ENCODE measurements around the gene LRP3.
"Not testable (repeated sequence)": the region's sequence is repeated elsewhere in the genome, so short reads cannot be mapped to it uniquely, and the experiment has no call there.

Gene LRP3, protein sequence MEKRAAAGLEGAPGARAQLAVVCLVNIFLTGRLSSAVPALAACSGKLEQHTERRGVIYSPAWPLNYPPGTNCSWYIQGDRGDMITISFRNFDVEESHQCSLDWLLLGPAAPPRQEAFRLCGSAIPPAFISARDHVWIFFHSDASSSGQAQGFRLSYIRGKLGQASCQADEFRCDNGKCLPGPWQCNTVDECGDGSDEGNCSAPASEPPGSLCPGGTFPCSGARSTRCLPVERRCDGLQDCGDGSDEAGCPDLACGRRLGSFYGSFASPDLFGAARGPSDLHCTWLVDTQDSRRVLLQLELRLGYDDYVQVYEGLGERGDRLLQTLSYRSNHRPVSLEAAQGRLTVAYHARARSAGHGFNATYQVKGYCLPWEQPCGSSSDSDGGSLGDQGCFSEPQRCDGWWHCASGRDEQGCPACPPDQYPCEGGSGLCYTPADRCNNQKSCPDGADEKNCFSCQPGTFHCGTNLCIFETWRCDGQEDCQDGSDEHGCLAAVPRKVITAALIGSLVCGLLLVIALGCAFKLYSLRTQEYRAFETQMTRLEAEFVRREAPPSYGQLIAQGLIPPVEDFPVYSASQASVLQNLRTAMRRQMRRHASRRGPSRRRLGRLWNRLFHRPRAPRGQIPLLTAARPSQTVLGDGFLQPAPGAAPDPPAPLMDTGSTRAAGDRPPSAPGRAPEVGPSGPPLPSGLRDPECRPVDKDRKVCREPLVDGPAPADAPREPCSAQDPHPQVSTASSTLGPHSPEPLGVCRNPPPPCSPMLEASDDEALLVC

DNA sequence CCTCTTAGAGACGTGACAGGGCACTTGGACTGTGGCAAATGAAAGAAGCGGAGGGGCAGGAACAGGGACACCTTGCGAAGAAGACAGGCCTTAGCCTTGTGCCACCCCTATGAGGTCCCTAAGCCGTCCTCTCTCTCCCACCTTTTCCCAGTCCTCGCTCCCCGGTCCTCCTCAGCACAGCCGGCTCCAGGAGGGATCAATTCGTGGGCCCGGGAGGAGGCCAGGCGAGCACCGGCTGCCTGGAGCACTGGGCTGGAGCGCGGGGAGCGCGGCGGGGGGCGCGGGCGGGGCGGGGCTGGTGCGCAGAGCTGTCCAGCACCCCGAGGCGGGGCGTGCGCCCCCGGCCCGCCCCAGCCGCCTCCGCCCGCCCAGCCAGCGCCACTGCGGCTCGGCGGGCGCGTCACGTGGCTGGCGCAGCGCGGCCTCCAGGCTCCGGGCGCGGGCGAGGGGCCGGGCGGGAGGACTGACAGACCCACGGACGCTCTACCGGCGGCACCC, at the start of gene LRP3:
Gene LRP3 (plus strand): TSS at position 466 of the 498 bp plus-strand sequence. CDS start 456 bp downstream, outside the sequence.
- H3K4me3 ChIP-seq (ENCODE audit: low read depth, low read length) = peak within 1 kb of the TSS; percentile 61
- no peak for DNase-seq (ENCODE audit: low read depth, low spot score)
- TF ChIP-seq, protein P1, sequence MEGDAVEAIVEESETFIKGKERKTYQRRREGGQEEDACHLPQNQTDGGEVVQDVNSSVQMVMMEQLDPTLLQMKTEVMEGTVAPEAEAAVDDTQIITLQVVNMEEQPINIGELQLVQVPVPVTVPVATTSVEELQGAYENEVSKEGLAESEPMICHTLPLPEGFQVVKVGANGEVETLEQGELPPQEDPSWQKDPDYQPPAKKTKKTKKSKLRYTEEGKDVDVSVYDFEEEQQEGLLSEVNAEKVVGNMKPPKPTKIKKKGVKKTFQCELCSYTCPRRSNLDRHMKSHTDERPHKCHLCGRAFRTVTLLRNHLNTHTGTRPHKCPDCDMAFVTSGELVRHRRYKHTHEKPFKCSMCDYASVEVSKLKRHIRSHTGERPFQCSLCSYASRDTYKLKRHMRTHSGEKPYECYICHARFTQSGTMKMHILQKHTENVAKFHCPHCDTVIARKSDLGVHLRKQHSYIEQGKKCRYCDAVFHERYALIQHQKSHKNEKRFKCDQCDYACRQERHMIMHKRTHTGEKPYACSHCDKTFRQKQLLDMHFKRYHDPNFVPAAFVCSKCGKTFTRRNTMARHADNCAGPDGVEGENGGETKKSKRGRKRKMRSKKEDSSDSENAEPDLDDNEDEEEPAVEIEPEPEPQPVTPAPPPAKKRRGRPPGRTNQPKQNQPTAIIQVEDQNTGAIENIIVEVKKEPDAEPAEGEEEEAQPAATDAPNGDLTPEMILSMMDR (IDR thresholded peaks at IDR 0.05; ENCODE audit: insufficient read depth, low read length, missing control alignments) = no peak
- POLR2A ChIA-PET = no interaction called here
- CTCF ChIA-PET = interaction anchor here (2.7 kb wide), 1 partner anchor 10 kb away, joined by 18 read pairs; no protein-coding TSS in a partner anchor

DNA sequence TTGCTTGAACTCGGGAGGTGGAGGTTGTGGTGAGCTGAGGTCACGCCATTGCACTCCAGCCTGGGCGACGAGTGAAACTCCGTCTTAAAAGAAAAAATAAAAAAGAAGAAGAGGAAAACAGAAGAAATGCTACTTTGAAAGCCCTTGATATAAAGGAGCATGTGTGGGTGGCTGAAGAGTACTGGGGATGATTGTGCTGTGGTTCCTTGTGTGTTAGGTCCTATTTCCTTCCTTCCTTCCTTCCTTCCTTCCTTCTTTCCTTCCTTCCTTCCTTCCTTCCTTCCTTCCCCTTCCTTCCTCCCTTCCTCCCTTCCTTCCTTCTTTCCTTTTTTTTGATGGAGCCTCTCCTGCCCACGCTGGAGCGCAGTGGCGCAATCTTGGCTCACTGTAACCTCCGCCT, 47.9 kb upstream of the LRP3 start:
- no peak for DNase-seq (ENCODE audit: low read depth, low spot score)
- H3K4me3 ChIP-seq (ENCODE audit: low read depth, low read length) = no peak overlapping the region
- CTCF ChIA-PET = interaction anchor here (1.1 to 5.0 kb wide), 6 partner anchors 8 to 89 kb away, joined by 4 to 72 read pairs (median 18); no protein-coding TSS in a partner anchor
- POLR2A ChIA-PET = no interaction called here
- TF ChIP-seq, protein P1 (IDR thresholded peaks at IDR 0.05; ENCODE audit: insufficient read depth, low read length, missing control alignments) = no peak

DNA sequence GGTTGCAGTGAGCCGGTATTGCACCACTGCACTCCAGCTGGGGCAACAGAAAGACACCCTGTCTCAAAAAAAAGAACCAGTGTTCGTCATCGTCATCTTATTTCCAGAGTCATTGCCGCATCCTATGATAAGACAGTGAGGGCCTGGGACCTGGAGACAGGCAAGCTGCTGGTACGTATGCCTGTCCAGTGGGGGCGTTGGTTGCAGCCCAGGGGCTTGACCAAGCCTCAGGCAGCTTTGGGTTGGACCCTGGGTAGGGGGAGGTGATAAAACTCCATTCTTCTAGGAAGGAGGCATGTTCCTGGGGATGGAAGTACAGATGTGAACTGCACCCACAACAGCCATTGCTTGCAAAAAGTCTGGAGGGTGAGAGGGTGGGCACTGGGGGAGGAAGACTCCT, 46.6 kb upstream of the LRP3 start:
- TF ChIP-seq, protein P1 (IDR thresholded peaks at IDR 0.05; ENCODE audit: insufficient read depth, low read length, missing control alignments) = no peak
- POLR2A ChIA-PET = no interaction called here
- CTCF ChIA-PET = interaction anchor here (0.8 to 5.0 kb wide), 3 partner anchors 9 to 38 kb away, joined by 4 to 72 read pairs (median 54); no protein-coding TSS in a partner anchor
- H3K4me3 ChIP-seq (ENCODE audit: low read depth, low read length) = no peak overlapping the region
- DNase-seq (ENCODE audit: low read depth, low spot score) = no peak

DNA sequence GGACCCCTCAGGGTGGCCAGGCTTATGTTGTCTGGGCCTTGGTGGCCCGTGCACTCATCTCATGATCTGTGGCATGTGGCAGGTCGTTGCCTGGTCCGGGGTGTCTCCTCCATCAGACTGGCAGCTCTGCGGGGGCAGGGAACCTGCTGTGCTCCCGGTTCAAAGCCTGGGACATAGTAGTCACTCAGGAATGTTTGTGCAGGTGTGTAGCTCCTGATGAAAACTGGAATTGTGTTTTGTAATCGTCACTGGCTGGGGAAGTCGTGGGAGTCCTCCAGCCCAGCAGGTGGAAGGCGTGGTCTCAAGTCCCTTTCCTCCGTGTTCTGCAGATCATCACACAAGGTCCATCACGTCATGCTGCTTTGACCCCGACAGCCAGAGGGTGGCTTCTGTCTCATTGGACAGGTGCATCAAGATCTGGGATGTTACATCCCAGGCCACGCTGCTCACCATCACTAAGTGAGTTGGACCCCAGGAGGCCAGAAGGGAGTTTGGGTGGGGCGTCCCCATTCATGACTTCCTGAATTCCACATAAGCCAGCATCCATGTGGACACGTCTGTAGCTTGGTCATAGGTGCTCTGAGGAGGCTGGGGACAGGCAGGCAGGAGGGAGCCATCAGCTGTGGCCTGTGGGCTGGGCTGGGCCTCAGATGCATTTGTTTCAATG, 43.1 kb upstream of the LRP3 start:
- POLR2A ChIA-PET = no interaction called here
- CTCF ChIA-PET = interaction anchor here (1.1 to 2.4 kb wide), 3 partner anchors 14 to 33 kb away, joined by 4 to 11 read pairs (median 6); no protein-coding TSS in a partner anchor
- TF ChIP-seq, protein P1 (IDR thresholded peaks at IDR 0.05; ENCODE audit: insufficient read depth, low read length, missing control alignments) = no peak
- no peak overlapping the region for H3K4me3 ChIP-seq (ENCODE audit: low read depth, low read length)
- DNase-seq (ENCODE audit: low read depth, low spot score) = no peak

DNA sequence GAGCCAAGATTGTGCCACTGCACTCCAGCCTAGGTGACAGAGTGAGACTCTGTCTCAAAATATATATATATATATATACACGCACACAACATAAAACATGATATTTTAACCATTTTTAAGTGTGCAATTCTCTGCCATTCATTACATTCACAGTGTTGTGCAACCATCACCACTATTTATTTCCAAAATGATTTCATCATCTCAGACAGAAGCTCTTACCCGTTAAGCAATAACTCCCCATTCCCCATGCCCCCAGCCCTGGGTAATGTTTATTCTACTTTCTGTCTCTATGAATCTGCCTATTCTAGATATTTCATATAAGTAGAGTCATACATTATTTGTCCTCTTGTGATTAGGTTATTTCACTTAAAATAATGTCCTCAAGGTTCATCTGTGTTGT, 42.0 kb upstream of the LRP3 start:
- no peak overlapping the region for H3K4me3 ChIP-seq (ENCODE audit: low read depth, low read length)
- DNase-seq (ENCODE audit: low read depth, low spot score) = no peak
- TF ChIP-seq, protein P1 (IDR thresholded peaks at IDR 0.05; ENCODE audit: insufficient read depth, low read length, missing control alignments) = no peak
- ChIA-PET POLR2A (interaction anchor here (1.0 kb wide), 1 partner anchor 24 kb away, joined by 4 read pairs; no protein-coding TSS in a partner anchor), CTCF (interaction anchor here (1.3 to 2.4 kb wide), 4 partner anchors 8 to 32 kb away, joined by 4 to 11 read pairs (median 6); no protein-coding TSS in a partner anchor)

DNA sequence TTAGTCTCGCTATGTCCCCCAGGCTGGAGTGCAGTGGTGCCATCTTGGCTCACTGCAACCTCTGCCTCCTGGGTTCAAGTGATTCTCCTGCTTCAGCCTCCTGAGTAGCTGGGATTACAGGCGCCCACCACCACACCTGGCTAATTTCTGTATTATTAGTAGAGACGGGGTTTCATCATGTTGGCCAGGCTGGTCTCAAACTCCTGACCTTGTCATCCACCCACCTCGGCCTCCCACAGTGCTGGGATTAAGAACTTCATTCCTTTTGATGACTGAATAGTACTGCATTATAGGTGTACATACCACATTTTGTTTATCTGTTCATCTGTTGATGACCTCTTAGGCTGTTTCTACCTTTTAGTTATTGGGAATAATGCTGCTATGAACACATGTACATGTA, 41.5 kb upstream of the LRP3 start:
- ChIA-PET CTCF (interaction anchor here (1.3 to 2.4 kb wide), 3 partner anchors 9 to 31 kb away, joined by 4 to 11 read pairs (median 7); no protein-coding TSS in a partner anchor), POLR2A (interaction anchor here (1.0 kb wide), 1 partner anchor 24 kb away, joined by 4 read pairs; no protein-coding TSS in a partner anchor)
- DNase-seq (ENCODE audit: low read depth, low spot score); H3K4me3 ChIP-seq (ENCODE audit: low read depth, low read length): not testable (repeated sequence)

DNA sequence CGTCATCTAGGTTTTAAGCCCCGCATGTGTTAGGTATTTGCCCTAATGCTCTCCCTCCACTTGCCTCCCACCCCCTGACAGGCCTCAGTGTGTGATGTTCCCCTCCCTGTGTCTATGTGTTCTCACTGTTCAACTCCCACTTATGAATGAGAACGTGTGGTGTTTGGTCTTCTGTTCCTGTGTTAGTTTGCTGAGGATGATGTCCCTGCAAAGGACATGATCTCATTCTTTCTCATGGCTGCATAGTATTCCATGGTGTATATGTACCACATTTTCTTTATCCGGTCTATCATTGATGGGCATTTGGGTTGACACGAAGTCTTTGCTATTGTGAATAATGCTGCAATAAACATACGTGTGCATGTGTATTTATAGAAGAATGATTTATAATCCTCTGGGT, 39.8 kb upstream of the LRP3 start:
- H3K4me3 ChIP-seq (ENCODE audit: low read depth, low read length); DNase-seq (ENCODE audit: low read depth, low spot score); POLR2A ChIA-PET: not testable (repeated sequence)
- CTCF ChIA-PET = interaction anchor here (1.2 to 4.9 kb wide), 3 partner anchors 9 to 29 kb away, joined by 3 to 26 read pairs (median 13); no protein-coding TSS in a partner anchor

All from AG04449 (cell line).